K562 (cell line): ENCODE data around the gene HOXD4. TPM values are rescaled to one million over a fixed set of nuclear protein-coding genes. Genes with fewer than 3 reads are reported as not detected.
A peak's percentile ranks its signal among the peaks of the same experiment; 100 is the strongest.

Experiments used
- C11orf30 ChIP-seq: fragments of 450-650 bp; IDR thresholded peaks from 2 replicates; pipeline ENCODE4 v1.6.1; 2016; ENCODE audit warnings: low read depth, mild to moderate bottlenecking
- FOXJ2 ChIP-seq: fragments of 200-800 bp; sonication (Bioruptor generic); IDR thresholded peaks from 2 replicates; pipeline ENCODE4 v1.6.1; 2016; ENCODE audit warnings: missing genetic modification characterization, missing compliant biosample characterization
- GATAD2B ChIP-seq: fragments of 450-650 bp; IDR thresholded peaks from 2 replicates; pipeline ENCODE4 v1.6.1; 2017; ENCODE audit warnings: mild to moderate bottlenecking, borderline replicate concordance
- HDAC8 ChIP-seq: fragments of 450-650 bp; IDR thresholded peaks from 2 replicates; pipeline ENCODE4 v1.6.1; 2016; ENCODE audit warnings: mild to moderate bottlenecking, missing genetic modification characterization, moderate library complexity, missing compliant biosample characterization
- MECOM ChIP-seq: fragments of 250-450 bp; sonication (Bioruptor Pico); IDR thresholded peaks from 2 replicates; pipeline ENCODE4 v1.8.0; 2022; ENCODE audit warnings: inconsistent platforms
- NFE2 ChIP-seq: IDR thresholded peaks from 2 replicates; pipeline ENCODE4 v1.6.1; 2014; ENCODE audit warnings: antibody characterized with exemption, low read depth
- POLR2B ChIP-seq: fragments of 450-650 bp; IDR thresholded peaks from 2 replicates; pipeline ENCODE4 v1.6.1; 2018; ENCODE audit warnings: low read depth; ENCODE audit not compliant: partially characterized antibody
- PTBP1 ChIP-seq: fragments of 200-400 bp; formaldehyde crosslinking; IDR thresholded peaks from 2 replicates; pipeline ENCODE4 v1.6.1; 2017; ENCODE audit warnings: low read depth, low read length
- RBM25 ChIP-seq: fragments of 200-400 bp; formaldehyde crosslinking; IDR thresholded peaks from 2 replicates; pipeline ENCODE4 v1.6.1; 2018; ENCODE audit warnings: low read length, low read depth, moderate library complexity; ENCODE audit not compliant: severe bottlenecking
- SP1 ChIP-seq: sonication (generic); formaldehyde crosslinking; IDR thresholded peaks from 2 replicates; pipeline ENCODE4 v1.8.1; 2022; ENCODE audit warnings: mild to moderate bottlenecking, missing genetic modification reagents
- TRIM24 ChIP-seq, 2 experiments: fragments of 450-650 bp; IDR thresholded peaks; 2 replicates each; pipeline ENCODE4 v1.6.1; 2016
- YY1 ChIP-seq, 3 experiments: IDR thresholded peaks; 2 replicates each; pipeline ENCODE4 v1.6.1; 2011; ENCODE audit warnings: low read length in 2 of 3, mild to moderate bottlenecking in 2 of 3, moderate library complexity in 2 of 3, borderline replicate concordance in 1 of 3, control low read depth in 1 of 3, low read depth in 1 of 3; ENCODE audit not compliant: insufficient read depth in 3 of 3, insufficient replicate concordance in 2 of 3, control insufficient read depth in 1 of 3, insufficient read length in 1 of 3; ENCODE audit errors: extremely low read depth in 1 of 3
- ZNF551 ChIP-seq: fragments of 250-450 bp; sonication (Bioruptor Pico); IDR thresholded peaks from 2 replicates; pipeline ENCODE4 v1.5.0; 2021; ENCODE audit warnings: mild to moderate bottlenecking, moderate library complexity
- ZNF717 ChIP-seq: fragments of 250-450 bp; sonication (Bioruptor Pico); IDR thresholded peaks from 2 replicates; pipeline ENCODE4 v1.5.0; 2021
- polyA plus RNA-seq, 8 experiments: library from polyadenylated mRNA; depleted of rRNA in 4 of 8; stranded (reverse) in 5 of 8; unstranded in 3 of 8; fragments of >200 nt; fragmentation: Nextera tagmentation in 2 of 8; fragmentation: Illumina TruSeq in 1 of 8; extraction: Ambion mirVana in 2 of 8; extraction: Trizol in 1 of 8; gene quantifications; 2 replicates each; pipeline versions ENCODE4 v1.2.1 to v1.2.3, GENCODE V29; 2011 to 2014; ENCODE audit warnings: inconsistent platforms in 1 of 8, missing spikeins in 1 of 8
- total RNA-seq, 7 experiments: library from RNA; depleted of rRNA in 6 of 7; stranded (reverse); fragments of >200 nt in 6 of 7; fragmentation: Illumina TruSeq in 2 of 7; extraction: Trizol in 2 of 7; gene quantifications; 2 replicates each; pipeline versions ENCODE4 v1.2.1 to v1.2.3, GENCODE V29; 2011 to 2021; ENCODE audit warnings: low replicate concordance in 1 of 7
- TF ChIP-seq, protein P1 (sequence below): fragments of 450-650 bp; IDR thresholded peaks from 2 replicates; pipeline ENCODE4 v1.7.0; 2016; ENCODE audit warnings: borderline replicate concordance
- TF ChIP-seq, protein P2 (sequence below): fragments of 450-650 bp; IDR thresholded peaks from 2 replicates; pipeline ENCODE4 v1.6.1; 2018; ENCODE audit not compliant: partially characterized antibody
- TF ChIP-seq, protein P3 (sequence below): fragments of 250-450 bp; sonication (Bioruptor Pico); IDR thresholded peaks from 2 replicates; pipeline ENCODE4 v1.8.0; 2021; ENCODE audit warnings: borderline replicate concordance, mild to moderate bottlenecking, moderate library complexity; ENCODE audit not compliant: poor library complexity, severe bottlenecking
- TF ChIP-seq, protein P4 (sequence below): fragments of 250-450 bp; sonication (Bioruptor Pico); IDR thresholded peaks from 2 replicates; pipeline ENCODE4 v1.8.0; 2021; ENCODE audit warnings: mild to moderate bottlenecking, moderate library complexity
- TF ChIP-seq, protein P5 (sequence below): fragments of 250-450 bp; sonication (Bioruptor Pico); IDR thresholded peaks from 2 replicates; pipeline ENCODE4 v1.5.0; 2021

Gene HOXD4
- total and polyA plus RNA-seq, 9 of the 15 experiments (the other 6 are each of a cell fraction or from before 2014, with no cell fraction given) = not detected

DNA sequence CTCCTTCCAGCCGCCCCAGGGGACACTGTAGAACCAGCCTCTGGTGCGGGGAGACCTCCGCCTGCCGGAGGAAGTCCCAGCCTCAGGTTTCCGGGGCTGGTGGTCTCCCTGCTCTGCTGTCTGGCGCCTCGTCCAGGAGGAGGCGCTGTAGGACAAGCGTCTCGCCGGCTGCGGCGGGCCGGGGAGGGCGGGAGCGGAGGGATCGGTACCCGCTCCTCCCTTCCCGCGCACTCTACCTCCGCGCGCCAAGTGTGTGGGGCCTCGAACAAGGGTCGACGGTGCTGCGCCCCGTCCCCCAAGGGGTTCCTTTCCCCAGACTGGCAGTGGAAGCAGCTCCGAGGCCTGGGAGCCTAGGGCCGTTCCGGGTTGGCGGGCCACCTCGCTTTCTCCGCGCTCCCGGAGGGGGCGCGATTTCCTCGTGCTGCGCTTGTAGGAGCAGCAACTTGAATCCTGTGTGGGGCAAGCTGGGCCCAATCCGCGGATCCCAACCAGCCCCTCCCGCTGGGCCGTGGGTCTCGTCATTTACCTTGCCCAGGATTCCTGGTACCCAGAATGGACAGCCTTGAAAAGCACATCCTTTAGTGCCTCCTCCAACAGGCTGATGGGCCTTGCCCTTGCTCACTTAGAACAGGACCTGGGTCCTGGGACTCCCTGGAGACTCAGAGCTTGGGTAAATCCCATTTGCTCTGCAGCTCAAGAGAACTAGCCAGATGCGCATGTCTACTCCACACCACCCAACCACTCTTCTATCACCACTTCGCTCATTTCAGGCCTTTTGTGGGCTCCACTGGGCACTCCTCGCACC, 10.6 kb upstream of the HOXD4 start (continued):
- TF ChIP-seq FOXJ2 (tag) = no peak
- TF ChIP-seq MECOM (CRISPR knock-in tag) = no peak
- TF ChIP-seq HDAC8 (tag) = no peak
- TF ChIP-seq NFE2 = no peak
- peak in 1 of 3 experiments; percentile 26 for TF ChIP-seq YY1 (IDR thresholded peaks at IDR 0.05; ENCODE audit: borderline replicate concordance in 1 of 3, control insufficient read depth in 1 of 3, extremely low read depth in 1 of 3, insufficient read depth in 3 of 3, insufficient read length in 1 of 3, insufficient replicate concordance in 2 of 3, low read depth in 1 of 3, low read length in 2 of 3)
- TF ChIP-seq POLR2B = no peak
- TF ChIP-seq, protein P1, sequence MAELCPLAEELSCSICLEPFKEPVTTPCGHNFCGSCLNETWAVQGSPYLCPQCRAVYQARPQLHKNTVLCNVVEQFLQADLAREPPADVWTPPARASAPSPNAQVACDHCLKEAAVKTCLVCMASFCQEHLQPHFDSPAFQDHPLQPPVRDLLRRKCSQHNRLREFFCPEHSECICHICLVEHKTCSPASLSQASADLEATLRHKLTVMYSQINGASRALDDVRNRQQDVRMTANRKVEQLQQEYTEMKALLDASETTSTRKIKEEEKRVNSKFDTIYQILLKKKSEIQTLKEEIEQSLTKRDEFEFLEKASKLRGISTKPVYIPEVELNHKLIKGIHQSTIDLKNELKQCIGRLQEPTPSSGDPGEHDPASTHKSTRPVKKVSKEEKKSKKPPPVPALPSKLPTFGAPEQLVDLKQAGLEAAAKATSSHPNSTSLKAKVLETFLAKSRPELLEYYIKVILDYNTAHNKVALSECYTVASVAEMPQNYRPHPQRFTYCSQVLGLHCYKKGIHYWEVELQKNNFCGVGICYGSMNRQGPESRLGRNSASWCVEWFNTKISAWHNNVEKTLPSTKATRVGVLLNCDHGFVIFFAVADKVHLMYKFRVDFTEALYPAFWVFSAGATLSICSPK = no peak
- TF ChIP-seq GATAD2B = no peak
- no peak for TF ChIP-seq ZNF551 (CRISPR knock-in tag)
- TF ChIP-seq RBM25 = no peak
- no peak for TF ChIP-seq PTBP1
- TF ChIP-seq, protein P2, sequence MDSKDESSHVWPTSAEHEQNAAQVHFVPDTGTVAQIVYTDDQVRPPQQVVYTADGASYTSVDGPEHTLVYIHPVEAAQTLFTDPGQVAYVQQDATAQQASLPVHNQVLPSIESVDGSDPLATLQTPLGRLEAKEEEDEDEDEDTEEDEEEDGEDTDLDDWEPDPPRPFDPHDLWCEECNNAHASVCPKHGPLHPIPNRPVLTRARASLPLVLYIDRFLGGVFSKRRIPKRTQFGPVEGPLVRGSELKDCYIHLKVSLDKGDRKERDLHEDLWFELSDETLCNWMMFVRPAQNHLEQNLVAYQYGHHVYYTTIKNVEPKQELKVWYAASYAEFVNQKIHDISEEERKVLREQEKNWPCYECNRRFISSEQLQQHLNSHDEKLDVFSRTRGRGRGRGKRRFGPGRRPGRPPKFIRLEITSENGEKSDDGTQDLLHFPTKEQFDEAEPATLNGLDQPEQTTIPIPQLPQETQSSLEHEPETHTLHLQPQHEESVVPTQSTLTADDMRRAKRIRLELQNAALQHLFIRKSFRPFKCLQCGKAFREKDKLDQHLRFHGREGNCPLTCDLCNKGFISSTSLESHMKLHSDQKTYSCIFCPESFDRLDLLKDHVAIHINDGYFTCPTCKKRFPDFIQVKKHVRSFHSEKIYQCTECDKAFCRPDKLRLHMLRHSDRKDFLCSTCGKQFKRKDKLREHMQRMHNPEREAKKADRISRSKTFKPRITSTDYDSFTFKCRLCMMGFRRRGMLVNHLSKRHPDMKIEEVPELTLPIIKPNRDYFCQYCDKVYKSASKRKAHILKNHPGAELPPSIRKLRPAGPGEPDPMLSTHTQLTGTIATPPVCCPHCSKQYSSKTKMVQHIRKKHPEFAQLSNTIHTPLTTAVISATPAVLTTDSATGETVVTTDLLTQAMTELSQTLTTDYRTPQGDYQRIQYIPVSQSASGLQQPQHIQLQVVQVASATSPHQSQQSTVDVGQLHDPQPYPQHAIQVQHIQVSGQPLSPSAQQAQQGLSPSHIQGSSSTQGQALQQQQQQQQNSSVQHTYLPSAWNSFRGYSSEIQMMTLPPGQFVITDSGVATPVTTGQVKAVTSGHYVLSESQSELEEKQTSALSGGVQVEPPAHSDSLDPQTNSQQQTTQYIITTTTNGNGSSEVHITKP = no peak
- TF ChIP-seq C11orf30 = no peak
- TF ChIP-seq, protein P3, sequence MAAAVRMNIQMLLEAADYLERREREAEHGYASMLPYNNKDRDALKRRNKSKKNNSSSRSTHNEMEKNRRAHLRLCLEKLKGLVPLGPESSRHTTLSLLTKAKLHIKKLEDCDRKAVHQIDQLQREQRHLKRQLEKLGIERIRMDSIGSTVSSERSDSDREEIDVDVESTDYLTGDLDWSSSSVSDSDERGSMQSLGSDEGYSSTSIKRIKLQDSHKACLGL = no peak
- TF ChIP-seq, protein P4, sequence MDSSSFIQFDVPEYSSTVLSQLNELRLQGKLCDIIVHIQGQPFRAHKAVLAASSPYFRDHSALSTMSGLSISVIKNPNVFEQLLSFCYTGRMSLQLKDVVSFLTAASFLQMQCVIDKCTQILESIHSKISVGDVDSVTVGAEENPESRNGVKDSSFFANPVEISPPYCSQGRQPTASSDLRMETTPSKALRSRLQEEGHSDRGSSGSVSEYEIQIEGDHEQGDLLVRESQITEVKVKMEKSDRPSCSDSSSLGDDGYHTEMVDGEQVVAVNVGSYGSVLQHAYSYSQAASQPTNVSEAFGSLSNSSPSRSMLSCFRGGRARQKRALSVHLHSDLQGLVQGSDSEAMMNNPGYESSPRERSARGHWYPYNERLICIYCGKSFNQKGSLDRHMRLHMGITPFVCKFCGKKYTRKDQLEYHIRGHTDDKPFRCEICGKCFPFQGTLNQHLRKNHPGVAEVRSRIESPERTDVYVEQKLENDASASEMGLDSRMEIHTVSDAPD = no peak
- no peak for TF ChIP-seq ZNF717 (CRISPR knock-in tag)
- TF ChIP-seq, protein P5, sequence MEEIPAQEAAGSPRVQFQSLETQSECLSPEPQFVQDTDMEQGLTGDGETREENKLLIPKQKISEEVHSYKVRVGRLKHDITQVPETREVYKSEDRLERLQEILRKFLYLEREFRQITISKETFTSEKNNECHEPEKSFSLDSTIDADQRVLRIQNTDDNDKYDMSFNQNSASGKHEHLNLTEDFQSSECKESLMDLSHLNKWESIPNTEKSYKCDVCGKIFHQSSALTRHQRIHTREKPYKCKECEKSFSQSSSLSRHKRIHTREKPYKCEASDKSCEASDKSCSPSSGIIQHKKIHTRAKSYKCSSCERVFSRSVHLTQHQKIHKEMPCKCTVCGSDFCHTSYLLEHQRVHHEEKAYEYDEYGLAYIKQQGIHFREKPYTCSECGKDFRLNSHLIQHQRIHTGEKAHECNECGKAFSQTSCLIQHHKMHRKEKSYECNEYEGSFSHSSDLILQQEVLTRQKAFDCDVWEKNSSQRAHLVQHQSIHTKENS (CRISPR knock-in tag) = no peak
- TF ChIP-seq SP1 (CRISPR knock-in tag) = no peak
- TF ChIP-seq TRIM24 (IDR thresholded peaks at IDR 0.05) = no peak
